Endothelial cell of umbilical vein (primary cell): Measurements from ENCODE around the gene SRBD1.

Experiments
- GATA2 ChIP-seq: IDR thresholded peaks from 2 replicates; pipeline ENCODE4 v1.7.0; 2011; ENCODE audit warnings: low read depth, mild to moderate bottlenecking, moderate library complexity, mixed read lengths, low read length; ENCODE audit not compliant: insufficient read length, insufficient read depth
- POLR2A ChIP-seq: IDR thresholded peaks from 2 replicates; pipeline ENCODE4 v1.6.1; 2012; ENCODE audit warnings: low read depth, mild to moderate bottlenecking, control low read depth, low read length
- POLR2AphosphoS5 ChIP-seq: IDR thresholded peaks from 2 replicates; pipeline ENCODE4 v1.6.1; 2012; ENCODE audit warnings: low read depth, mild to moderate bottlenecking, control low read depth, low read length, moderate library complexity; ENCODE audit not compliant: insufficient read depth
- TF ChIP-seq, protein P1 (sequence below), 2 donors: IDR thresholded peaks; 1 replicate in 1 of 2; 2 replicates in 1 of 2; pipeline ENCODE4 v1.5.1; 2011; ENCODE audit warnings: low read length in 2 of 2, mild to moderate bottlenecking in 2 of 2, moderate library complexity in 2 of 2, control low read depth in 1 of 2, inconsistent platforms in 1 of 2, low read depth in 1 of 2; ENCODE audit not compliant: insufficient read depth in 1 of 2; ENCODE audit errors: extremely low read depth in 1 of 2

DNA sequence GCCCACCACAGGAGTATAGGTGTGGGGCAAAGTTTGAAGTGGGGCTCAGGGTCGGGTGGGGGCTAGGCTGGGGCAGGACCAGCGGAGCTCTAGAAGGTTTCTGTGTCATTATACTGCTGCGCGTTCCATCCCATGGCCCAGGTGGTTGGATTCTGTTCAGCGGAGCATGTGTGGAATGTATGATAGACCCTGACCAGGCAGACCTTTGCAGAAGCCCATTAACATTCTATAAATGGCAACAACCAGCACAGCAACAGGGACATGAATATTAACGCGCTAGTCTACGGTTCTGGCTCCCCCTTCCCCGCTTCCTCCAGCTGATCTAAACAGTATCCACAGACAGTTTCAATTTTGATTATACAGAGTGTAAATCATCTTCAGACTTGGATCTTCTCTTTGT, 36.3 kb upstream of the SRBD1 start:
- TF ChIP-seq, protein P1, sequence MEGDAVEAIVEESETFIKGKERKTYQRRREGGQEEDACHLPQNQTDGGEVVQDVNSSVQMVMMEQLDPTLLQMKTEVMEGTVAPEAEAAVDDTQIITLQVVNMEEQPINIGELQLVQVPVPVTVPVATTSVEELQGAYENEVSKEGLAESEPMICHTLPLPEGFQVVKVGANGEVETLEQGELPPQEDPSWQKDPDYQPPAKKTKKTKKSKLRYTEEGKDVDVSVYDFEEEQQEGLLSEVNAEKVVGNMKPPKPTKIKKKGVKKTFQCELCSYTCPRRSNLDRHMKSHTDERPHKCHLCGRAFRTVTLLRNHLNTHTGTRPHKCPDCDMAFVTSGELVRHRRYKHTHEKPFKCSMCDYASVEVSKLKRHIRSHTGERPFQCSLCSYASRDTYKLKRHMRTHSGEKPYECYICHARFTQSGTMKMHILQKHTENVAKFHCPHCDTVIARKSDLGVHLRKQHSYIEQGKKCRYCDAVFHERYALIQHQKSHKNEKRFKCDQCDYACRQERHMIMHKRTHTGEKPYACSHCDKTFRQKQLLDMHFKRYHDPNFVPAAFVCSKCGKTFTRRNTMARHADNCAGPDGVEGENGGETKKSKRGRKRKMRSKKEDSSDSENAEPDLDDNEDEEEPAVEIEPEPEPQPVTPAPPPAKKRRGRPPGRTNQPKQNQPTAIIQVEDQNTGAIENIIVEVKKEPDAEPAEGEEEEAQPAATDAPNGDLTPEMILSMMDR (IDR thresholded peaks at IDR 0.05; ENCODE audit: extremely low read depth in 1 of 2, insufficient read depth in 1 of 2, low read depth in 1 of 2, low read length in 2 of 2) = no peak
- TF ChIP-seq POLR2A (no peak), POLR2AphosphoS5 (no peak), GATA2 (no peak)
